WTC11 (cell line): ENCODE data around the gene AIP. TPM values are rescaled to one million over a fixed set of nuclear protein-coding genes. Genes with fewer than 3 reads are reported as not detected.

Source experiments
- ATAC-seq: fragments of 200-7000 bp; cut with Tn5 transposase; 2 replicates; pipeline ENCODE4 v1.10.0; 2021; ENCODE audit warnings: mild to moderate bottlenecking, moderate library complexity
- CTCF ChIA-PET: fragments of 300-600 bp; sonication (Branson Sonifier 250); formaldehyde crosslinking; loops from one replicate; lab custom pipeline; 2021; ENCODE audit warnings: antibody characterized with exemption; lab: Charles Lee
- POLR2A ChIA-PET: fragments of 350-600 bp; sonication (Branson Sonifier 250); formaldehyde crosslinking; loops from one replicate; lab custom pipeline; 2021; ENCODE audit warnings: antibody characterized with exemption; lab: Charles Lee
- DNase-seq: peaks from one replicate; pipeline ENCODE4 v3.0.0; 2021; ENCODE audit warnings: low spot score
- H3K27ac Mint-ChIP-seq: 2 replicates; pipeline ENCODE4 v1.8.0; 2021; ENCODE audit warnings: mixed read lengths
- H3K27me3 Mint-ChIP-seq: 2 replicates; pipeline ENCODE4 v1.8.0; 2021; ENCODE audit warnings: low read depth, mild to moderate bottlenecking, moderate library complexity, mixed read lengths
- H3K36me3 Mint-ChIP-seq: 2 replicates; pipeline ENCODE4 v1.8.0; 2021; ENCODE audit warnings: mixed read lengths
- H3K4me1 Mint-ChIP-seq: 2 replicates; pipeline ENCODE4 v1.8.0; 2022; ENCODE audit warnings: mixed read lengths
- H3K4me3 Mint-ChIP-seq: 2 replicates; pipeline ENCODE4 v1.8.0; 2021; ENCODE audit warnings: mild to moderate bottlenecking, moderate library complexity, mixed read lengths
- H3K9me3 Mint-ChIP-seq: 2 replicates; pipeline ENCODE4 v1.8.0; 2021; ENCODE audit warnings: mixed read lengths
- AFF4 ChIP-seq: sonication (generic); formaldehyde crosslinking; IDR thresholded peaks from 2 replicates; pipeline ENCODE4 v1.8.1; 2023; ENCODE audit warnings: mild to moderate bottlenecking, missing genetic modification reagents, borderline replicate concordance
- ARID4B ChIP-seq: sonication (generic); formaldehyde crosslinking; IDR thresholded peaks from 2 replicates; pipeline ENCODE4 v1.8.0; 2023; ENCODE audit warnings: missing genetic modification reagents, mild to moderate bottlenecking, borderline replicate concordance
- ATF1 ChIP-seq: sonication (generic); formaldehyde crosslinking; IDR thresholded peaks from 2 replicates; pipeline ENCODE4 v1.8.1; 2023; ENCODE audit warnings: mild to moderate bottlenecking, moderate library complexity, missing genetic modification reagents
- CREM ChIP-seq: sonication (generic); formaldehyde crosslinking; IDR thresholded peaks from 2 replicates; pipeline ENCODE4 v1.8.1; 2022; ENCODE audit warnings: mild to moderate bottlenecking, missing genetic modification reagents, moderate library complexity
- E2F1 ChIP-seq: sonication (generic); formaldehyde crosslinking; IDR thresholded peaks from 2 replicates; pipeline ENCODE4 v1.8.0; 2022; ENCODE audit warnings: mild to moderate bottlenecking, missing genetic modification reagents
- ERG ChIP-seq: fragments of 250-450 bp; sonication (Bioruptor Pico); IDR thresholded peaks from 2 replicates; pipeline ENCODE4 v1.8.0; 2021; ENCODE audit warnings: mild to moderate bottlenecking
- ETV6 ChIP-seq: sonication (generic); formaldehyde crosslinking; IDR thresholded peaks from 2 replicates; pipeline ENCODE4 v1.8.1; 2022; ENCODE audit warnings: mild to moderate bottlenecking, missing genetic modification reagents
- FOXJ3 ChIP-seq: sonication (generic); formaldehyde crosslinking; IDR thresholded peaks from 2 replicates; pipeline ENCODE4 v1.9.0; 2021; ENCODE audit warnings: missing genetic modification reagents, mild to moderate bottlenecking, borderline replicate concordance
- FOXP4 ChIP-seq: sonication (generic); formaldehyde crosslinking; IDR thresholded peaks from 2 replicates; pipeline ENCODE4 v1.8.0; 2022; ENCODE audit warnings: mild to moderate bottlenecking, missing genetic modification reagents
- GRHL2 ChIP-seq: fragments of 250-450 bp; sonication (Bioruptor Pico); IDR thresholded peaks from 2 replicates; pipeline ENCODE4 v1.8.0; 2022; ENCODE audit warnings: mild to moderate bottlenecking, moderate library complexity; ENCODE audit not compliant: insufficient replicate concordance, severe bottlenecking
- GTF2I ChIP-seq: fragments of 250-450 bp; sonication (Bioruptor Pico); conservative IDR thresholded peaks from 2 replicates; pipeline ENCODE4 v1.4.0; 2021; ENCODE audit warnings: mild to moderate bottlenecking
- HMGA2 ChIP-seq: fragments of 250-450 bp; sonication (Bioruptor Pico); IDR thresholded peaks from 2 replicates; pipeline ENCODE4 v1.4.0; 2021; ENCODE audit warnings: mild to moderate bottlenecking, moderate library complexity
- JUN ChIP-seq: sonication (generic); formaldehyde crosslinking; IDR thresholded peaks from 2 replicates; pipeline ENCODE4 v1.8.0; 2023; ENCODE audit warnings: mild to moderate bottlenecking, missing genetic modification reagents
- MAX ChIP-seq: sonication (generic); formaldehyde crosslinking; IDR thresholded peaks from 2 replicates; pipeline ENCODE4 v1.8.0; 2022; ENCODE audit warnings: mild to moderate bottlenecking, missing genetic modification reagents
- NFATC4 ChIP-seq: fragments of 250-450 bp; sonication (Bioruptor Pico); IDR thresholded peaks from 2 replicates; pipeline ENCODE4 v1.9.0; 2021; ENCODE audit warnings: mild to moderate bottlenecking
- NR1H2 ChIP-seq: sonication (generic); formaldehyde crosslinking; IDR thresholded peaks from 2 replicates; pipeline ENCODE4 v1.9.0; 2021; ENCODE audit warnings: mild to moderate bottlenecking, moderate library complexity, missing genetic modification reagents
- NR3C1 ChIP-seq: sonication (generic); formaldehyde crosslinking; conservative IDR thresholded peaks from 2 replicates; pipeline ENCODE4 v1.8.1; 2023; ENCODE audit warnings: low read depth, mild to moderate bottlenecking, missing genetic modification reagents
- RELA ChIP-seq: sonication (generic); formaldehyde crosslinking; IDR thresholded peaks from 2 replicates; pipeline ENCODE4 v1.8.1; 2022; ENCODE audit warnings: missing genetic modification reagents, mild to moderate bottlenecking, borderline replicate concordance
- RORB ChIP-seq: fragments of 250-450 bp; sonication (Bioruptor Pico); IDR thresholded peaks from 2 replicates; pipeline ENCODE4 v1.9.0; 2021; ENCODE audit warnings: mild to moderate bottlenecking
- SMAD4 ChIP-seq: sonication (generic); formaldehyde crosslinking; IDR thresholded peaks from 2 replicates; pipeline ENCODE4 v1.8.0; 2022; ENCODE audit warnings: mild to moderate bottlenecking, missing genetic modification reagents
- ZNF263 ChIP-seq: sonication (generic); formaldehyde crosslinking; IDR thresholded peaks from 2 replicates; pipeline ENCODE4 v1.8.1; 2022; ENCODE audit warnings: low read depth, mild to moderate bottlenecking, moderate library complexity, missing genetic modification reagents
- total RNA-seq: library from RNA; stranded (reverse); gene quantifications from 3 replicates; pipeline ENCODE4 v1.2.3, GENCODE V29; 2021

Gene AIP
- total RNA-seq, 1 experiment from 2014 or later, result 32.8 TPM

GRCh38 chr11:67448220-67448609 lies 34.6 kb upstream of the AIP start (continued):
- TF ChIP-seq ARID4B (CRISPR knock-in tag), result no peak
- no peak for TF ChIP-seq AFF4 (CRISPR knock-in tag)
- TF ChIP-seq HMGA2, result no peak
- no peak for TF ChIP-seq ZNF263 (CRISPR knock-in tag)
- TF ChIP-seq RORB (CRISPR knock-in tag), result no peak

- CTCF ChIA-PET, result interaction anchor here (1.0 to 1.4 kb wide), 2 partner anchors 58 to 132 kb away, joined by 5 to 6 read pairs; partner anchors contain the start of gene RAD9A
- H3K36me3 Mint-ChIP-seq, result no peaks in the 10 kb centered on the region
- no peak overlapping the region for H3K27ac Mint-ChIP-seq
Observed at GRCh38 chr11:67449116-67449844, 33.5 kb upstream of the AIP start.

GRCh38 chr11:67450796-67451657 lies 31.8 kb upstream of the AIP start:
- no peaks in the 10 kb centered on the region for H3K9me3 Mint-ChIP-seq
- ATAC-seq (no peak), DNase-seq (no peak)
- H3K27me3 Mint-ChIP-seq, result peaks cover 7% of the 10 kb centered on the region
- H3K4me1 Mint-ChIP-seq, result no peaks in the 10 kb centered on the region
- H3K27ac Mint-ChIP-seq, result 0 out of 2 replicates have a peak overlapping the region, but pooled peaks have one; percentile 14
- H3K36me3 Mint-ChIP-seq, result no peaks in the 10 kb centered on the region
- POLR2A ChIA-PET, result no interaction called here
- no peak overlapping the region for H3K4me3 Mint-ChIP-seq
- CTCF ChIA-PET, result interaction anchor here (1.0 to 1.5 kb wide), 4 partner anchors 12 to 59 kb away, joined by 3 to 5 read pairs (median 4); partner anchors contain the start of genes PPP1CA and RAD9A
- TF ChIP-seq FOXJ3 (CRISPR knock-in tag) (no peak), E2F1 (CRISPR knock-in tag) (no peak), NFATC4 (CRISPR knock-in tag) (no peak), FOXP4 (CRISPR knock-in tag) (no peak), MAX (CRISPR knock-in tag) (no peak), ERG (no peak), NR1H2 (no peak), ATF1 (CRISPR knock-in tag) (no peak), SMAD4 (CRISPR knock-in tag) (no peak), GRHL2 (CRISPR knock-in tag) (no peak)

More at GRCh38 chr11:67449116-67449844, 33.5 kb upstream of the AIP start:
- Mint-ChIP-seq H3K4me1 (0 out of 2 replicates have a peak, but pooled peaks cover 3% of the 10 kb centered on the region), H3K4me3 (no peak overlapping the region), H3K9me3 (no peaks in the 10 kb centered on the region), H3K27me3 (peaks cover 10% of the 10 kb centered on the region)
- POLR2A ChIA-PET, result no interaction called here
- ATAC-seq (no peak), DNase-seq (no peak)
- TF ChIP-seq RORB (CRISPR knock-in tag), result no peak
- no peak for TF ChIP-seq GTF2I
- TF ChIP-seq NR3C1, result no peak
- TF ChIP-seq JUN, result no peak
- TF ChIP-seq RELA, result no peak
- no peak for TF ChIP-seq CREM (CRISPR knock-in tag)
- no peak for TF ChIP-seq ETV6 (CRISPR knock-in tag)
